ENCODE results near the gene ZNF787.
"Not testable (repeated sequence)": the region's sequence is repeated elsewhere in the genome, so short reads cannot be mapped to it uniquely, and the experiment has no call there.

The ZNF787 gene

DNA sequence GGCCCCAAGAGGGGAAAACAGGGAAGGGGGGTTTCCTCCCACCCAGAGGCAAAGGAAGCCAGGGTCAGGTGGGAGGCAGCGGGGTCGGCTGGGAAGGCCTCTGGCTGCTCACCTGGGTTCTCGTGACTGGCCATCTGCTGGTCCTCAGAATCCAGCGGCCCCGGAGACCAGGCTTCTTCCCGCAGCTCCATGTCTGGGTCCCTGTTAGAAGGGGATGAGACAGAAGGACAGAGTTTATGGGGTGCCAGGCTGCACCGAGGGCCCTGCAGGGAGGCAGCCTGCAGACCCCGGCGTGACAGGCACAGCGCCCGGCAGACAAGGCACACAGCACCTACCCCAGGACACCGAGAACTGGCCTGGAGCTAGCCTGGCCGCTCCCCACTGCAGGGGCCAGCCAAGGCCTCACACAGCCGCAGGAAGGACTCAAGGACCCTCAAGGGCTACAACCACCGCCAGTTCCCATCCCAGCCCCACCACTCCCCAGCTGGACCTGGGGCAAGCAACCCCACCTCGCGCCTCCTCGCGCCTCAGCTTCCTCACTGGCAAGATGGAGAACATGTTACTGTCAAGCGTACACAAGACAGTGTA lies 18.0 kb downstream of the ZNF787 start:
- in situ Hi-C loops (cut with MboI; ENCODE audit: low pct_unique_long_range_greater_than_20kb, low sequenced_read_pairs, unreplicated experiment): no loop called here
- TF ChIP-seq, protein P1, sequence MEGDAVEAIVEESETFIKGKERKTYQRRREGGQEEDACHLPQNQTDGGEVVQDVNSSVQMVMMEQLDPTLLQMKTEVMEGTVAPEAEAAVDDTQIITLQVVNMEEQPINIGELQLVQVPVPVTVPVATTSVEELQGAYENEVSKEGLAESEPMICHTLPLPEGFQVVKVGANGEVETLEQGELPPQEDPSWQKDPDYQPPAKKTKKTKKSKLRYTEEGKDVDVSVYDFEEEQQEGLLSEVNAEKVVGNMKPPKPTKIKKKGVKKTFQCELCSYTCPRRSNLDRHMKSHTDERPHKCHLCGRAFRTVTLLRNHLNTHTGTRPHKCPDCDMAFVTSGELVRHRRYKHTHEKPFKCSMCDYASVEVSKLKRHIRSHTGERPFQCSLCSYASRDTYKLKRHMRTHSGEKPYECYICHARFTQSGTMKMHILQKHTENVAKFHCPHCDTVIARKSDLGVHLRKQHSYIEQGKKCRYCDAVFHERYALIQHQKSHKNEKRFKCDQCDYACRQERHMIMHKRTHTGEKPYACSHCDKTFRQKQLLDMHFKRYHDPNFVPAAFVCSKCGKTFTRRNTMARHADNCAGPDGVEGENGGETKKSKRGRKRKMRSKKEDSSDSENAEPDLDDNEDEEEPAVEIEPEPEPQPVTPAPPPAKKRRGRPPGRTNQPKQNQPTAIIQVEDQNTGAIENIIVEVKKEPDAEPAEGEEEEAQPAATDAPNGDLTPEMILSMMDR (IDR thresholded peaks at IDR 0.05; ENCODE audit: extremely low read depth, insufficient read depth, missing control alignments): no peak
- peak; percentile 31 for DNase-seq (ENCODE audit: low spot score)

DNA sequence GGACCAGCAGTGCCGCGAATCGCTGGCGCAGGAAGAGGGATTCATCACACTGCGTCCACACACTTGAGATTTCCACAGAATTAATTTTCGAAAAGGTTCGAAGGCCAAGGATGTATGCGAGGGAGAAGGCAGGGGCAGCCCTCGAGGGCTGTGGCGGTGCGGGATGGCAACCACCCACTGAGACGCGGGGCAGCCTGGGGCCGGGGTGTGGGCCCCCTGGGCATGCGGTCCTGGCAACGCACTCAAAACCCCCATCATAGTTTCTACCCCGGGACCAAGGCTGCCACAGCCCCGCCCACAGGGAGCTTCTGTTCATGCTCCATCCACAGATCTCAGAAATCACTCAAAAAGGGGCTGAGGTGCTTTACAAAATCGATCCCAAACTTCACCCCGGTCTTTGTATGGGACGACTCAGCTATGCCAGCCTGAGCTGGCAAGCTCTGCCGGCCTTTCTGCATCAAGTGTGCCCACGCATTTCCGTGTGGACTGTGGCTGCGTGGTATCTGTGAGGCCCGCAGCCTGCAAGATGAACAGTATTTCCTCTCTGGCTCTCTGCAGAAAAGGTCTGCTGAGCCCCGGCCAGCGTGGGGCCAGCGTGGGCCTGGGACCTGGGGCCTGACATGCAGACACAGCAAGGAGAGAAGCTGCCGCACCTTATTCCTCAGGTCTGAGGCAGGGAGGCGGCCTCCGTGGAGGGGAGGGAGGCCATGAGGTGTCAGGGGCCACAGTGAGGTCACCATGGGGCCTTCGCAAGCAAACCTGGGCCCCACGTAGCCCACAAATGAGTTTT lies 19.2 kb downstream of the ZNF787 start:
- peak; percentile 23 for DNase-seq (ENCODE audit: low spot score)
- in situ Hi-C loops (cut with MboI; ENCODE audit: low pct_unique_long_range_greater_than_20kb, low sequenced_read_pairs, unreplicated experiment): no loop called here
- TF ChIP-seq, protein P1 (IDR thresholded peaks at IDR 0.05; ENCODE audit: extremely low read depth, insufficient read depth, missing control alignments): no peak

DNA sequence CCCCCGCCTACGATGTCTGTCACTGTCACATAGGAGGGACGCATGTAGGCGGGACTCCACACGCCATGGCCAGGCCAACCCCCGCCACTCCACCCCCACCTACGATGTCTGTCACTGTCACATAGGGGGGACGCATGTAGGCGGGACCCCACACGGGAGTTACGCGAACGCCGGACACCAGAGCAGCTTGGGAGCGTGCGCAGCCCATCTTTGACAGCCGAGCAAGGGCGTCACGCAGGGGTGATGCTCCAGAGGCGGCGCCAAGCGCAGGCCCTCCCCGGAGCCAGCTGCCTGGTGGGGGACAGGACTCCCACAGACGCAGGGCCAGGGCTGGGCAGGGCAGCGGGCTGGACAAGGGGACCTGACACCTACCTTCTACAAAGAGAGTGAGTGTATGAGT lies 20.0 kb downstream of the ZNF787 start:
- TF ChIP-seq, protein P1 (IDR thresholded peaks at IDR 0.05; ENCODE audit: extremely low read depth, insufficient read depth, missing control alignments): no peak
- DNase-seq (ENCODE audit: low spot score): peak; percentile 19
- in situ Hi-C loops (cut with MboI; ENCODE audit: low pct_unique_long_range_greater_than_20kb, low sequenced_read_pairs, unreplicated experiment): no loop called here

DNA sequence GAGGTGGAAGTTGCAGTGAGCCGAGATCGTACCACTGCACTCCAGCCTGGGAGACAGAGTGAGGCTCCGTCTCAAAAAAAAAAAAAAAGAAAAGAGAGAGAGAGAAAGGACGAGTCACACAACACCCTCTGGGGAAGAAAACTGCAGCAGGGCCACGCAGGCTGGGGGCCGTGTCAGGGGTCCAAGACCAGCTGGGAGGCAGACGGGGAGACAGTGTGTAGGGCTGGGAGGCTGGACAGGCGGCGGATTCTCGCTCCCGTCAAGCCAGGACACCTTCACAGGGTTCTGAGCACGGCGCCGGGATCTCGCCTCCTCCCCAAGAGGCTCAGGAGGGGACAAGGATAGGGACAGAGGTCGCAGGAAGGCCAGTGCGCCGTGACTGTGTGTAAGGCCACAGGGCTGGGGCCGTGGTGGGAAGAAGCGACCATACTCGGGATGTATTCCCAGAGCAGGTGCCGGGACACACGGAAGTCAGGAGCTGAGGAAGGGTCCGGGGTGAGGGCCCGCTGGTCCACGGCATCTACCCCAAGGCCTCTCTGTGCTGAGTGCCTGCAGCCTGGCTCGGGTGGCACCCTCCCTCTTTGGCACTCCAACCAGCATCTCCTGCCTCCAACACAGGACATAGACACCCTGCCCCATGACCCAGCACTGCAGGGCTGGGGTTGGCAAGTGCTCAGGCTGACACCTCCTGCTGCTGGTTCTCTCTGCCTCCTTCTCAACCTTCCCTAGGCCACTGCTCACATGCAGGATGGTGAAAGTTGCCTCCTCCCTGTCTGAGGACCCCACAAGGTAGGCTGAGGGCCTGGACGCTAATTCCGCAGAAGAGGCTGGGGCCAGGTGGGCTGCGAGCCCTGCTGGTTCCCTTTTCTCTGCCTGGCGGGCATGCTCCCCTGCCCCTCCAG lies 21.2 kb downstream of the ZNF787 start:
- TF ChIP-seq, protein P1 (IDR thresholded peaks at IDR 0.05; ENCODE audit: extremely low read depth, insufficient read depth, missing control alignments): no peak
- in situ Hi-C loops (cut with MboI; ENCODE audit: low pct_unique_long_range_greater_than_20kb, low sequenced_read_pairs, unreplicated experiment): no loop called here
- DNase-seq (ENCODE audit: low spot score): peak; percentile 34

DNA sequence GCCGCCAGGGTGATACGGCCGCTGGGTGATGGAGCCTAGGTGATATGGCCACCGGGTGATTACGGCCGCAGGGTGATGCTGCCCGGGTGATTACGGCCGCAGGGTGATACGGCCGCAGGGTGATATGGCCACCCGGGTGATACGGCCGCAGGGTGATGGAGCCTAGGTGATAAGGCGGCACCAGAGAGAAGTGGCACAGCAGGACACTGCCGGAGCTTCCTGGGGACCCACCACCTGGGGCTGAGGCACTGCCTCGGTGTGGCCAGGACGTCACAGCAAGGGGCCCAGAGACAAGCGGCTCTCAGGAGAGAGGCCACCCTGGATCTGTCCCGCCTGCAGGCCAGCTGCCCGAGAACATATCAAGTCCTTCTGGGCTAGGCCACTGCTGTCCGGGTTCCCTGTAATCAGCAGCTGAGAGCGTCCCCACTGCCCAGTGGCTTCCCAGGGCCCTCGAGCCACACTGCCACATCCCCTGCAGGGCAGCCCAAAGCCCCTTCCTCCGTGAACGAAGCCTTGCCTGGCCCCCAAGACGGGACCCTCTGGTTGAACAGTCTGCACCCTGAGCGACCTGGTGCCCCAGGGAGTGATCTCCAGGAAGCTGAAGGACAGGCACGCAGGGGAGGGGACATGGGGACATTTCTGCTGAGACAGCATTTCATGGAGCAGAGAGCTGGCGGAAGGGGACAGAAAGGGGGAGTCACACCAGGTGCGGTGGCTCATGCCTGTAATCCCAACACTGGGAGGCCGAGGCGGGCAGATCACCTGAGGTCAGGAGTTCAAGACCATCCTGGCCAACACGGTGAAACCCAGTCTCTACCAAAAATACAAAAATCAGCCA lies 22.1 kb downstream of the ZNF787 start:
- peak; percentile 34 for DNase-seq (ENCODE audit: low spot score)
- TF ChIP-seq, protein P1 (IDR thresholded peaks at IDR 0.05; ENCODE audit: extremely low read depth, insufficient read depth, missing control alignments): no peak
- in situ Hi-C loops (cut with MboI; ENCODE audit: low pct_unique_long_range_greater_than_20kb, low sequenced_read_pairs, unreplicated experiment): no loop called here

DNA sequence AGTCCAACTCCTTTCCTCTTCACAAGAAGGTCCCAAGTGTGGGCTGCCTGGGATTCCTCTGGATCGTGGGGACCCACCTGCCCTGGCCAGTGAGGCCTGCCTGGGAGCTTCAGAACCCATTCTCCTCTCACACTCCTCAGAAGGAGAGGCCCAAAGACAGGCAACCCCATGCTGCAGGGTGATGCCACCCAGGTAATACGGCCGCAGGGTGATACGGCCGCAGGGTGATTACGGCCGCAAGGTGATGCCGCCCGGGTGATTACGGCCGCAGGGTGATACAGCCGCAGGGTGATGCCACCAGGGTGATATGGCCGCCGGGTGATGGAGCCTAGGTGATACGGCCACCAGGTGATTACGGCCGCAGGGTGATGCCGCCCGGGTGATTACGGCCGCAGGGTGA lies 22.9 kb downstream of the ZNF787 start:
- DNase-seq (ENCODE audit: low spot score); in situ Hi-C loops (cut with MboI; ENCODE audit: low pct_unique_long_range_greater_than_20kb, low sequenced_read_pairs, unreplicated experiment): not testable (repeated sequence)
